Measurements from ENCODE around the gene DNAJC5. TPM values are rescaled to one million over a fixed set of nuclear protein-coding genes. Genes with fewer than 3 reads are reported as not detected.
"Not testable (repeated sequence)": the region's sequence is repeated elsewhere in the genome, so short reads cannot be mapped to it uniquely, and the experiment has no call there.

DNAJC5 gene
- total RNA-seq, 1 experiment from 2014 or later, result 79.9 TPM

DNA sequence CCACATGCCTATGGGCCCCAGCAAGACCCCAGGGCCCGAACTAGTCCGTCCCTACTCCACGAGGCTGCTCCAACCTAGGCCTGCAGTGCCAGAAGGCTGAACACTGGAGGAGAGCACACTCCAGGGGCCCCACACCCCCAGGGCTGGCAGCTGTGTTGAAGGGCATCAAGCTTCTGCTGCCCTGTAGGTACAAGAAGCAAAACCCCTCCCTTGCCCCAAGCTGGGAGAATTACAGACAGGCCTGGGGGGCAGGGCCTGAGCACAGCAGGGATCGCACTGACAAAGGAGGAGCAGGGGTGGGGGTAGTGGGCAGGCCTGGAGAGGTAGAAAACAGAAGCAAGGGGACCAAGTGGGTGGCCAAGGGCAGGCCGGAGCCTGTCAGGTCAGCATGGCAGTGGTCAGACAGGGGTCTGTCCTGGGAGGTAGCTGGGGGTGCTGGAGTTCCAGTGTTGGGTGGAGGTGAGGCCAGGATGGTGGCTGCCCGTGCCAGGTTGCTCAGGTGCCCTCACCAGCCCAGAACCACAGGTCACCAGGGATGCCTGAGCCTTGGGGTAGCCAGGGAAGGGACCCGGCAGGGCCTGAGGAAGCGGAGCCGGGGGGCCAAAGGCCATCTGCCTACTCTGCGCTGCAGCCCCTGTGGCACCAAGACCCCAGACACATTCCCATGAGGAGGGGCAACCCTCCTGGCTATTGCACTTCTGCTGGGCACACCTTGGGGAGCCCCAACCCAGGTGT lies 64.2 kb downstream of the DNAJC5 start:
- no peak overlapping the region for H3K27ac Mint-ChIP-seq (ENCODE audit: unreplicated experiment)

DNA sequence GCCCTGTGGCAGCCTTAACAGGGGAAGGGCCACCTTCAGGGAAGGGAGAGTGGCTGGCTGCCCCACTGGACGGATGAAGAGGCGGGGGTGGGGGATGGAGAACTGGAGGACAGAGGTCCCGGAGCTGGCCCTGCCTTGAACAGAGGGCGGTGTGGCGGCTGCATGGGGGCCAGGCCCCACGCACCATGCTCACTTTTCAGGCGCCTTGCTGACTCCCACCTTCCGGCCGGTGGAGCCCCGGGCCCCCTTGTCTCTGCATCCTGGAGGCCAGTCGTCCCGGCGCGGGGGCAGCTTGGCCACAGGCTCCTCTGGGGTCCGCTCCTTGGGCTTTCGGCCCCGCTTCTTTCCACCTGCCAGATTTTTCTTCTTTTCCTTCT lies 64.8 kb downstream of the DNAJC5 start:
- no TSS peak for BruUV-seq (replicated peaks)
- TF ChIP-seq, protein P1, sequence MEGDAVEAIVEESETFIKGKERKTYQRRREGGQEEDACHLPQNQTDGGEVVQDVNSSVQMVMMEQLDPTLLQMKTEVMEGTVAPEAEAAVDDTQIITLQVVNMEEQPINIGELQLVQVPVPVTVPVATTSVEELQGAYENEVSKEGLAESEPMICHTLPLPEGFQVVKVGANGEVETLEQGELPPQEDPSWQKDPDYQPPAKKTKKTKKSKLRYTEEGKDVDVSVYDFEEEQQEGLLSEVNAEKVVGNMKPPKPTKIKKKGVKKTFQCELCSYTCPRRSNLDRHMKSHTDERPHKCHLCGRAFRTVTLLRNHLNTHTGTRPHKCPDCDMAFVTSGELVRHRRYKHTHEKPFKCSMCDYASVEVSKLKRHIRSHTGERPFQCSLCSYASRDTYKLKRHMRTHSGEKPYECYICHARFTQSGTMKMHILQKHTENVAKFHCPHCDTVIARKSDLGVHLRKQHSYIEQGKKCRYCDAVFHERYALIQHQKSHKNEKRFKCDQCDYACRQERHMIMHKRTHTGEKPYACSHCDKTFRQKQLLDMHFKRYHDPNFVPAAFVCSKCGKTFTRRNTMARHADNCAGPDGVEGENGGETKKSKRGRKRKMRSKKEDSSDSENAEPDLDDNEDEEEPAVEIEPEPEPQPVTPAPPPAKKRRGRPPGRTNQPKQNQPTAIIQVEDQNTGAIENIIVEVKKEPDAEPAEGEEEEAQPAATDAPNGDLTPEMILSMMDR (IDR thresholded peaks at IDR 0.05; ENCODE audit: unreplicated experiment), result no peak
- intact Hi-C loops (cut with micrococcal nuclease; ENCODE audit: unreplicated experiment), result no loop called here
- H3K9me3 Mint-ChIP-seq (ENCODE audit: low read depth, unreplicated experiment), result no peaks in the 10 kb centered on the region
- DNase-seq, result no peak
- peaks cover 7% of the 10 kb centered on the region for H3K4me1 Mint-ChIP-seq (ENCODE audit: low read depth, unreplicated experiment)
- no peak overlapping the region for H3K4me3 Mint-ChIP-seq (ENCODE audit: low read depth, unreplicated experiment)
- no peak overlapping the region for H3K27ac Mint-ChIP-seq (ENCODE audit: unreplicated experiment)
- H3K27me3 Mint-ChIP-seq (ENCODE audit: unreplicated experiment), result no peaks in the 10 kb centered on the region
- CTCF ChIA-PET, result no interaction called here
- peaks cover 82% of the 10 kb centered on the region for H3K36me3 Mint-ChIP-seq (ENCODE audit: insufficient read depth, unreplicated experiment)

More for the DNA sequence above, 64.2 kb downstream of the DNAJC5 start:
- Mint-ChIP-seq H3K4me1 (ENCODE audit: low read depth, unreplicated experiment) (peaks cover 12% of the 10 kb centered on the region), H3K9me3 (ENCODE audit: low read depth, unreplicated experiment) (no peaks in the 10 kb centered on the region), H3K36me3 (ENCODE audit: insufficient read depth, unreplicated experiment) (peaks cover 83% of the 10 kb centered on the region), H3K4me3 (ENCODE audit: low read depth, unreplicated experiment) (no peak overlapping the region), H3K27me3 (ENCODE audit: unreplicated experiment) (no peaks in the 10 kb centered on the region)
- TF ChIP-seq, protein P1 (IDR thresholded peaks at IDR 0.05; ENCODE audit: unreplicated experiment), result no peak
- BruUV-seq (replicated peaks), result no TSS peak
- CTCF ChIA-PET, result interaction anchor here (0.5 kb wide), 1 partner anchor 385 kb away, joined by 4 read pairs; the partner anchor contains the start of gene HELZ2
- DNase-seq, result no peak
- intact Hi-C loops (cut with micrococcal nuclease; ENCODE audit: unreplicated experiment), result no loop called here

DNA sequence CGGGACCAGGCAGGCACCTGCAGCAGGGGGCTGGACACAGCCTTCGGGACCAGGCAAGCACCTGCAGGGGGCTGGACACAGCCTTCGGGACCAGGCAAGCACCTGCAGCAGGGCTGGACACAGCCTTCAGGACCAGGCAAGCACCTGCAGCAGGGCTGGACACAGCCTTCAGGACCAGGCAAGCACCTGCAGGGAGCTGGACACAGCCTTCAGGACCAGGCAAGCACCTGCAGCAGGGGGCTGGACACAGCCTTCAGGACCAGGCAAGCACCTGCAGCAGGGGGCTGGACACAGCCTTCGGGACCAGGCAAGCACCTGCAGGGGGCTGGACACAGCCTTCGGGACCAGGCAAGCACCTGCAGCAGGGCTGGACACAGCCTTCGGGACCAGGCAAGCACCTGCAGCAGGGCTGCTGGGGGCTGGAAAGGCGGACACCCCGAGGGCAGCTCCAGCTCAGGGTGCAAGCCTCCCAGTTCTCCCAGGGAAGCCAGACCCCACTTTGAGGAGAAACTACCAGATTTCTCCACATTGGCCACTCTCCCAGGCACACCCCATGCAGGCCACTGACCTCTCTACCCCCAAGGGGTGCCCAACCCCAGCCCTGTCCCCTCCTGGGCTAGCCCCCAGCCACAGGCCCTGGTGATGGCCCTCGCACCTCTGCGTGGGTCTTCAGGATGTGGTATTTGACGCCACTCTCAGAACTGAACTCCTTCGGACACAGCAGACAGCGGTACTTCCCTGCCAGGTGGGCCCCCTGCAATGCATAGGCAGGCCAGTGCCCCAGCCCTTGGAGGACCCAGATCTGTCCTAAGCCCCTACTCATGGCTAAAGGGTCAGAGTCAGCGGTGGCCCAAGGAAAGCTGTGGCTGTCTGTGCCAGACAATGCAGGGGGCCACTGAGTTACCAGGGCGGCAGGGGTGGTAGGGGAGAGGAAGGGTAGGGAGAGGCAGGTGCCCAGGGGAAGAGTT lies 66.0 kb downstream of the DNAJC5 start:
- H3K27me3 Mint-ChIP-seq (ENCODE audit: unreplicated experiment); H3K9me3 Mint-ChIP-seq (ENCODE audit: low read depth, unreplicated experiment); DNase-seq; BruUV-seq (replicated peaks); CTCF ChIA-PET; intact Hi-C loops (cut with micrococcal nuclease; ENCODE audit: unreplicated experiment); H3K4me1 Mint-ChIP-seq (ENCODE audit: low read depth, unreplicated experiment); H3K4me3 Mint-ChIP-seq (ENCODE audit: low read depth, unreplicated experiment); H3K27ac Mint-ChIP-seq (ENCODE audit: unreplicated experiment): not testable (repeated sequence)
- peaks cover 72% of the 10 kb centered on the region for H3K36me3 Mint-ChIP-seq (ENCODE audit: insufficient read depth, unreplicated experiment)

DNA sequence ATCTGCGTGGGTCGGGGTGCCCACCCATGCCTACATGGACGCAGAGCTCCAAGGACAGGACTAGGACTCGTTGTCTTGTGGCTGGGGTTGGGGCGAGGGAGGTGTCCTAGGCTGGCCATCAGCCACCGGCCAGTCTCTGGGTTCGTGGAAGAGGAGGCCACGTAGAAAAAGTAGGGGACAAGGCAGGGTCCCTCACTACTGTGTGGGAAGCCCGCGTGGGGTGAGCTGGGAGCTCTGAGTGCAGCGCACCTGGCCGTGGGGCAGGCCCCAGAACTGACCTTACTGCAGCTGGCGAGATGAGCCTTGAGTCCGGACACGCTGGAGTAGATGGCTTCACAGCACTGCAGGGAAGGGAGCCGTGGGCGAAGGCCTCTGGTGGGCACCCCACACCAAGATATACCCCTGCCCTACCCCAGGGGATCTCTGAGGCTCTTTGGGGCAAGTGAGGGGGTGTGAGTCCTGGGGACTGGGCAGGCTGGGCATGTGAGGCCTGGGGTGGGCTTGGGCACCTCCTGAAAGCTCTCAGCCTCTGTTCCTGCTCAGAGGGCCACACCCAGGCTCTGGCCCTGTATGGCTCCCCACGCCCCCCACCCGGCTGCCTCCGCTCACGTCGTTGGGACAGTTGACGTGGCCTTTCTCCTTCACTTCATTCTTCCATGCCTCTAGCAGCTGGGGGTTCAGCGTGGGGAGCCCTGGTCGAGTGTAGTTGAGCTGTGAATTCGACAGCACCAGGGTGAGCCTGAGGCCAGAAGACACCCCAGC lies 66.9 kb downstream of the DNAJC5 start:
- no peaks in the 10 kb centered on the region for H3K27me3 Mint-ChIP-seq (ENCODE audit: unreplicated experiment)
- no TSS peak for BruUV-seq (replicated peaks)
- TF ChIP-seq, protein P1 (IDR thresholded peaks at IDR 0.05; ENCODE audit: unreplicated experiment), result no peak
- H3K27ac Mint-ChIP-seq (ENCODE audit: unreplicated experiment), result no peak overlapping the region
- no peak for DNase-seq
- no peak overlapping the region for H3K4me3 Mint-ChIP-seq (ENCODE audit: low read depth, unreplicated experiment)
- no peaks in the 10 kb centered on the region for H3K9me3 Mint-ChIP-seq (ENCODE audit: low read depth, unreplicated experiment)
- peaks cover 66% of the 10 kb centered on the region for H3K36me3 Mint-ChIP-seq (ENCODE audit: insufficient read depth, unreplicated experiment)
- CTCF ChIA-PET, result no interaction called here
- intact Hi-C loops (cut with micrococcal nuclease; ENCODE audit: unreplicated experiment), result no loop called here
- H3K4me1 Mint-ChIP-seq (ENCODE audit: low read depth, unreplicated experiment), result no peaks in the 10 kb centered on the region
